Measurements from ENCODE around the gene LMLN.

The LMLN gene

GRCh38 chr3:197949778-197950676, 10.0 kb upstream of the LMLN start, which contains the start of gene RPL35A:
Gene RPL35A (plus strand): TSS chr3:197950190. CDS start chr3:197950968, 778 bp downstream.
- no peaks in the 10 kb centered on the region for H3K9me3 ChIP-seq
- peaks cover 19 to 22% of the 10 kb centered on the region in 2 experiments for H3K4me1 ChIP-seq (ENCODE audit: control insufficient read depth in 1 of 2, insufficient read depth in 1 of 2, low read depth in 1 of 2, low read length in 1 of 2)
- H3K27me3 ChIP-seq: no peaks in the 10 kb centered on the region
- peak within 1 kb of the TSS; percentile 89 for H3K27ac ChIP-seq
- H3K36me3 ChIP-seq: peaks cover 33% of the 10 kb centered on the region
- TF ChIP-seq CTCF (IDR thresholded peaks at IDR 0.05): peak; percentile 25
- H3K4me3 ChIP-seq (ENCODE audit: low read depth in 1 of 2, low read length in 1 of 2): peak within 1 kb of the TSS; percentile 68 to 79

GRCh38 chr3:197950677-197951061, 9.3 kb upstream of the LMLN start:
- Histone ChIP-seq H3K27ac (peak overlapping the region; percentile 89), H3K4me1 (ENCODE audit: control insufficient read depth in 1 of 2, insufficient read depth in 1 of 2, low read depth in 1 of 2, low read length in 1 of 2) (peaks cover 19 to 22% of the 10 kb centered on the region in 2 experiments), H3K9me3 (no peaks in the 10 kb centered on the region), H3K36me3 (peaks cover 39% of the 10 kb centered on the region), H3K27me3 (no peaks in the 10 kb centered on the region), H3K4me3 (ENCODE audit: low read depth in 1 of 2, low read length in 1 of 2) (peak overlapping the region; percentile 68 to 79)
- no peak for TF ChIP-seq CTCF (IDR thresholded peaks at IDR 0.05)

GRCh38 chr3:197951392-197951990, 8.5 kb upstream of the LMLN start:
- TF ChIP-seq CTCF (IDR thresholded peaks at IDR 0.05): no peak
- peaks cover 47% of the 10 kb centered on the region for H3K36me3 ChIP-seq
- H3K4me3 ChIP-seq (ENCODE audit: low read depth in 1 of 2, low read length in 1 of 2): peak overlapping the region in 1 of 2 experiments; percentile 79
- no peaks in the 10 kb centered on the region for H3K27me3 ChIP-seq
- peak overlapping the region; percentile 89 for H3K27ac ChIP-seq
- H3K4me1 ChIP-seq (ENCODE audit: control insufficient read depth in 1 of 2, insufficient read depth in 1 of 2, low read depth in 1 of 2, low read length in 1 of 2): peaks cover 19 to 22% of the 10 kb centered on the region in 2 experiments
- H3K9me3 ChIP-seq: no peaks in the 10 kb centered on the region

GRCh38 chr3:197952440-197952839, 7.6 kb upstream of the LMLN start:
- Histone ChIP-seq H3K27ac (no peak overlapping the region), H3K36me3 (peaks cover 51% of the 10 kb centered on the region), H3K4me3 (ENCODE audit: low read depth in 1 of 2, low read length in 1 of 2) (no peak overlapping the region)

GRCh38 chr3:197953325-197953724, 6.7 kb upstream of the LMLN start:
- H3K4me1 ChIP-seq (ENCODE audit: control insufficient read depth in 1 of 2, insufficient read depth in 1 of 2, low read depth in 1 of 2, low read length in 1 of 2): peaks cover 34 to 39% of the 10 kb centered on the region in 2 experiments
- H3K36me3 ChIP-seq: peaks cover 51% of the 10 kb centered on the region
- no peak for TF ChIP-seq CTCF (IDR thresholded peaks at IDR 0.05)
- H3K27me3 ChIP-seq: no peaks in the 10 kb centered on the region
- no peaks in the 10 kb centered on the region for H3K9me3 ChIP-seq
- H3K4me3 ChIP-seq (ENCODE audit: low read depth in 1 of 2, low read length in 1 of 2): no peak overlapping the region
- H3K27ac ChIP-seq: no peak overlapping the region

More at GRCh38 chr3:197952440-197952839, 7.6 kb upstream of the LMLN start:
- peaks cover 25 to 30% of the 10 kb centered on the region in 2 experiments for H3K4me1 ChIP-seq (ENCODE audit: control insufficient read depth in 1 of 2, insufficient read depth in 1 of 2, low read depth in 1 of 2, low read length in 1 of 2)
- no peak for TF ChIP-seq CTCF (IDR thresholded peaks at IDR 0.05)
- H3K27me3 ChIP-seq: no peaks in the 10 kb centered on the region
- H3K9me3 ChIP-seq: no peaks in the 10 kb centered on the region
